Measurements from ENCODE around the gene PALLD. TPM values are rescaled to one million over a fixed set of nuclear protein-coding genes. Genes with fewer than 3 reads are reported as not detected.

PALLD gene
- total RNA-seq, 2 donors from 2014 or later: 649 to 791 TPM

- intact Hi-C loops (cut with DNase I): no loop called here
- no peak for DNase-seq (ENCODE audit: low spot score)
Observed at GRCh38 chr4:168575473-168575872, 78.6 kb downstream of the PALLD start.

GRCh38 chr4:168577624-168578023 is 80.8 kb downstream of the PALLD start:
- intact Hi-C loops (cut with DNase I): no loop called here

GRCh38 chr4:168580228-168580627 is 83.4 kb downstream of the PALLD start:
- intact Hi-C loops (cut with DNase I): no loop called here
- DNase-seq (ENCODE audit: low spot score): no peak

More at GRCh38 chr4:168577624-168578023, 80.8 kb downstream of the PALLD start:
- DNase-seq (ENCODE audit: low spot score): no peak

- intact Hi-C loops (cut with DNase I): no loop called here
- DNase-seq (ENCODE audit: low spot score): no peak
Observed at GRCh38 chr4:168584321-168584771, 87.5 kb downstream of the PALLD start.

- intact Hi-C loops (cut with DNase I): no loop called here
- DNase-seq (ENCODE audit: low spot score): peak; percentile 94
Observed at GRCh38 chr4:168585168-168586091, 88.6 kb downstream of the PALLD start.

- DNase-seq (ENCODE audit: low spot score): no peak
- intact Hi-C loops (cut with DNase I): no loop called here
Observed at GRCh38 chr4:168586926-168587325, 90.1 kb downstream of the PALLD start.

- DNase-seq (ENCODE audit: low spot score): no peak
- intact Hi-C loops (cut with DNase I): no loop called here
Observed at GRCh38 chr4:168587411-168588125, 90.7 kb downstream of the PALLD start.

GRCh38 chr4:168588916-168589531 is 92.2 kb downstream of the PALLD start:
- DNase-seq (ENCODE audit: low spot score): no peak
- intact Hi-C loops (cut with DNase I): no loop called here

GRCh38 chr4:168592676-168593075 is 95.8 kb downstream of the PALLD start:
- intact Hi-C loops (cut with DNase I): loop anchor here in 1 of 2 donors (10.0 kb wide), 1 partner anchor 332 kb away; no protein-coding TSS in a partner anchor
- DNase-seq (ENCODE audit: low spot score): no peak

GRCh38 chr4:168593399-168593798 is 96.5 kb downstream of the PALLD start:
- DNase-seq (ENCODE audit: low spot score): no peak
- intact Hi-C loops (cut with DNase I): loop anchor here in 1 of 2 donors (10.0 kb wide), 1 partner anchor 331 kb away; no protein-coding TSS in a partner anchor

- intact Hi-C loops (cut with DNase I): loop anchor here in 1 of 2 donors (10.0 kb wide), 1 partner anchor 331 kb away; no protein-coding TSS in a partner anchor
Observed at GRCh38 chr4:168594121-168594520, 97.3 kb downstream of the PALLD start.

GRCh38 chr4:168598191-168598590 is 101.3 kb downstream of the PALLD start:
- no peak for DNase-seq (ENCODE audit: low spot score)
- intact Hi-C loops (cut with DNase I): loop anchor here in 1 of 2 donors (10.0 kb wide), 1 partner anchor 327 kb away; no protein-coding TSS in a partner anchor

More at GRCh38 chr4:168594121-168594520, 97.3 kb downstream of the PALLD start:
- DNase-seq (ENCODE audit: low spot score): no peak

GRCh38 chr4:168600796-168601583 is 104.1 kb downstream of the PALLD start:
- DNase-seq (ENCODE audit: low spot score): no peak
- intact Hi-C loops (cut with DNase I): no loop called here

- intact Hi-C loops (cut with DNase I): no loop called here
- no peak for DNase-seq (ENCODE audit: low spot score)
Observed at GRCh38 chr4:168601899-168602298, 105.0 kb downstream of the PALLD start.

GRCh38 chr4:168604496-168605373 is 107.9 kb downstream of the PALLD start:
- intact Hi-C loops (cut with DNase I): no loop called here
- DNase-seq (ENCODE audit: low spot score): no peak

GRCh38 chr4:168605411-168605810 is 108.6 kb downstream of the PALLD start:
- intact Hi-C loops (cut with DNase I): no loop called here
- DNase-seq (ENCODE audit: low spot score): no peak

- intact Hi-C loops (cut with DNase I): no loop called here
- no peak for DNase-seq (ENCODE audit: low spot score)
Observed at GRCh38 chr4:168607215-168607614, 110.4 kb downstream of the PALLD start.

GRCh38 chr4:168608771-168609170 is 111.9 kb downstream of the PALLD start:
- DNase-seq (ENCODE audit: low spot score): no peak
- intact Hi-C loops (cut with DNase I): no loop called here

Measured in posterior vena cava (tissue), 2 donors.